BLaER1 treated with 17β-estradiol and CSF1 and Interleukin-3, amounts not matched to agents 10 nM and 100 nM (cell line): ENCODE data around the gene MAML2.
A peak's percentile ranks its signal among the peaks of the same experiment; 100 is the strongest.

Experiments used
- H3K27ac ChIP-seq, 11 experiments: shearing (Covaris generic); formaldehyde crosslinking; 2 replicates each; pipeline ENCODE4 v1.8.1; 2022
- H3K27me3 ChIP-seq, 11 experiments: shearing (Covaris generic); formaldehyde crosslinking; 2 replicates each; pipeline ENCODE4 v1.8.1; 2022
- H3K36me3 ChIP-seq, 11 experiments: shearing (Covaris generic); formaldehyde crosslinking; 2 replicates each; pipeline ENCODE4 v1.8.1; 2022
- H3K4me1 ChIP-seq, 10 experiments: shearing (Covaris generic); formaldehyde crosslinking; 2 replicates each; pipeline ENCODE4 v1.8.1; 2022
- H3K4me2 ChIP-seq, 11 experiments: shearing (Covaris generic); formaldehyde crosslinking; 2 replicates each; pipeline ENCODE4 v1.8.1; 2022
- H3K4me3 ChIP-seq, 10 experiments: shearing (Covaris generic); formaldehyde crosslinking; 2 replicates each; pipeline ENCODE4 v1.8.1; 2022
- H3K9ac ChIP-seq, 11 experiments: shearing (Covaris generic); formaldehyde crosslinking; 2 replicates each; pipeline ENCODE4 v1.8.1; 2022
- H3K9me3 ChIP-seq, 11 experiments: shearing (Covaris generic); formaldehyde crosslinking; replicated peaks in 1 of 11; 2 replicates each; pipeline ENCODE4 v1.8.1; 2022
- H4K20me1 ChIP-seq, 11 experiments: shearing (Covaris generic); formaldehyde crosslinking; 2 replicates each; pipeline ENCODE4 v1.8.1; 2022
- Cebpa-rat ChIP-seq, 11 experiments: shearing (Covaris generic); IDR thresholded peaks; 2 replicates each; pipeline ENCODE4 v1.8.1; 2022

Gene MAML2

GRCh38 chr11:96037405-96037949 is 305.5 kb downstream of the MAML2 start:
- no peak overlapping the region for H3K4me3 ChIP-seq
- H3K9ac ChIP-seq = no peak overlapping the region
- no peaks in the 10 kb centered on the region for H3K9me3 ChIP-seq
- H3K4me1 ChIP-seq = peaks cover 0 to 32% (median 0%) of the 10 kb centered on the region in 10 experiments; a peak in 4 of 20 replicates
- no peak overlapping the region for H3K27ac ChIP-seq
- no peak for TF ChIP-seq Cebpa-rat (IDR thresholded peaks at IDR 0.05)
- peaks cover 0 to 53% (median 0%) of the 10 kb centered on the region in 11 experiments; a peak in 4 of 22 replicates for H4K20me1 ChIP-seq
- H3K4me2 ChIP-seq = no peak overlapping the region; a peak in 1 of 22 replicates
- no peaks in the 10 kb centered on the region for H3K27me3 ChIP-seq
- peaks cover 0 to 64% (median 0%) of the 10 kb centered on the region in 11 experiments; a peak in 6 of 22 replicates for H3K36me3 ChIP-seq

GRCh38 chr11:96036863-96037262 is 306.1 kb downstream of the MAML2 start:
- no peaks in the 10 kb centered on the region for H3K27me3 ChIP-seq
- H3K9ac ChIP-seq = no peak overlapping the region
- H3K27ac ChIP-seq = no peak overlapping the region; a peak in 1 of 22 replicates
- peaks cover 0 to 53% (median 0%) of the 10 kb centered on the region in 11 experiments; a peak in 4 of 22 replicates for H4K20me1 ChIP-seq
- no peak overlapping the region for H3K4me3 ChIP-seq
- no peak for TF ChIP-seq Cebpa-rat (IDR thresholded peaks at IDR 0.05)
- no peaks in the 10 kb centered on the region for H3K9me3 ChIP-seq
- H3K36me3 ChIP-seq = peaks cover 0 to 66% (median 0%) of the 10 kb centered on the region in 11 experiments; a peak in 6 of 22 replicates
- peak overlapping the region in 2 of 11 experiments; percentile 54 to 72; a peak in 2 of 22 replicates for H3K4me2 ChIP-seq
- peaks cover 0 to 32% (median 0%) of the 10 kb centered on the region in 10 experiments; a peak in 4 of 20 replicates for H3K4me1 ChIP-seq

- Histone ChIP-seq H4K20me1 (peaks cover 0 to 60% (median 0%) of the 10 kb centered on the region in 11 experiments; a peak in 3 of 22 replicates), H3K9me3 (no peaks in the 10 kb centered on the region), H3K36me3 (peaks cover 0 to 67% (median 0%) of the 10 kb centered on the region in 11 experiments; a peak in 6 of 22 replicates), H3K4me1 (peaks cover 0 to 32% (median 0%) of the 10 kb centered on the region in 10 experiments; a peak in 4 of 20 replicates), H3K9ac (no peak overlapping the region), H3K4me2 (peak overlapping the region in 2 of 11 experiments; percentile 54 to 72; a peak in 4 of 22 replicates), H3K27me3 (no peaks in the 10 kb centered on the region), H3K27ac (peak overlapping the region in 2 of 11 experiments; percentile 57 to 65; a peak in 3 of 22 replicates), H3K4me3 (no peak overlapping the region)
- TF ChIP-seq Cebpa-rat (IDR thresholded peaks at IDR 0.05) = no peak
These were observed 307.3 kb downstream of the MAML2 start for GRCh38 chr11:96035740-96036078.

GRCh38 chr11:96035031-96035739 is 307.8 kb downstream of the MAML2 start:
- no peak overlapping the region for H3K9ac ChIP-seq
- no peaks in the 10 kb centered on the region for H3K9me3 ChIP-seq
- peak overlapping the region in 2 of 11 experiments; percentile 54 to 72; a peak in 4 of 22 replicates for H3K4me2 ChIP-seq
- peak overlapping the region in 2 of 11 experiments; percentile 57 to 65; a peak in 3 of 22 replicates for H3K27ac ChIP-seq
- peaks cover 0 to 32% (median 0%) of the 10 kb centered on the region in 10 experiments; a peak in 4 of 20 replicates for H3K4me1 ChIP-seq
- H4K20me1 ChIP-seq = peaks cover 0 to 64% (median 0%) of the 10 kb centered on the region in 11 experiments; a peak in 3 of 22 replicates
- H3K36me3 ChIP-seq = peaks cover 0 to 71% (median 0%) of the 10 kb centered on the region in 11 experiments; a peak in 6 of 22 replicates
- no peak overlapping the region for H3K4me3 ChIP-seq
- TF ChIP-seq Cebpa-rat (IDR thresholded peaks at IDR 0.05) = no peak
- H3K27me3 ChIP-seq = no peaks in the 10 kb centered on the region

GRCh38 chr11:96033599-96033998 is 309.4 kb downstream of the MAML2 start:
- Histone ChIP-seq H3K4me3 (no peak overlapping the region), H3K4me2 (no peak overlapping the region), H3K27me3 (no peaks in the 10 kb centered on the region), H3K4me1 (peaks cover 0 to 32% (median 0%) of the 10 kb centered on the region in 10 experiments; a peak in 4 of 20 replicates), H3K36me3 (peaks cover 0 to 81% (median 0%) of the 10 kb centered on the region in 11 experiments; a peak in 6 of 22 replicates), H3K27ac (no peak overlapping the region), H3K9me3 (no peaks in the 10 kb centered on the region), H3K9ac (no peak overlapping the region), H4K20me1 (peaks cover 0 to 65% (median 0%) of the 10 kb centered on the region in 11 experiments; a peak in 4 of 22 replicates)
- no peak for TF ChIP-seq Cebpa-rat (IDR thresholded peaks at IDR 0.05)

- no peak overlapping the region for H3K4me2 ChIP-seq
- no peak overlapping the region for H3K4me3 ChIP-seq
- H3K27me3 ChIP-seq = no peaks in the 10 kb centered on the region
- H4K20me1 ChIP-seq = peaks cover 0 to 66% (median 0%) of the 10 kb centered on the region in 11 experiments; a peak in 4 of 22 replicates
- peaks cover 0 to 32% (median 0%) of the 10 kb centered on the region in 10 experiments; a peak in 4 of 20 replicates for H3K4me1 ChIP-seq
- H3K36me3 ChIP-seq = peaks cover 0 to 80% (median 0%) of the 10 kb centered on the region in 11 experiments; a peak in 6 of 22 replicates
- no peak overlapping the region for H3K9ac ChIP-seq
- no peaks in the 10 kb centered on the region for H3K9me3 ChIP-seq
- H3K27ac ChIP-seq = no peak overlapping the region
- TF ChIP-seq Cebpa-rat (IDR thresholded peaks at IDR 0.05) = no peak
These were observed 309.9 kb downstream of the MAML2 start for GRCh38 chr11:96033095-96033494.

- Histone ChIP-seq H3K4me1 (no peaks in the 10 kb centered on the region), H3K4me3 (no peak overlapping the region), H3K9me3 (no peaks in the 10 kb centered on the region), H3K4me2 (no peak overlapping the region), H3K9ac (no peak overlapping the region), H3K27me3 (no peaks in the 10 kb centered on the region), H3K36me3 (peaks cover 0 to 92% (median 0%) of the 10 kb centered on the region in 11 experiments; a peak in 6 of 22 replicates), H4K20me1 (peaks cover 0 to 74% (median 0%) of the 10 kb centered on the region in 11 experiments; a peak in 5 of 22 replicates), H3K27ac (no peak overlapping the region)
- no peak for TF ChIP-seq Cebpa-rat (IDR thresholded peaks at IDR 0.05)
These were observed 314.2 kb downstream of the MAML2 start for GRCh38 chr11:96028746-96029145.

GRCh38 chr11:96027021-96027420 is 316.0 kb downstream of the MAML2 start:
- Histone ChIP-seq H3K4me2 (no peak overlapping the region), H4K20me1 (peaks cover 0 to 91% (median 0%) of the 10 kb centered on the region in 11 experiments; a peak in 6 of 22 replicates), H3K4me1 (no peaks in the 10 kb centered on the region), H3K27ac (no peak overlapping the region), H3K9me3 (no peaks in the 10 kb centered on the region), H3K9ac (no peak overlapping the region), H3K36me3 (peaks cover 0 to 92% (median 0%) of the 10 kb centered on the region in 11 experiments; a peak in 5 of 22 replicates), H3K27me3 (no peaks in the 10 kb centered on the region), H3K4me3 (no peak overlapping the region)
- no peak for TF ChIP-seq Cebpa-rat (IDR thresholded peaks at IDR 0.05)

- peaks cover 0 to 92% (median 0%) of the 10 kb centered on the region in 11 experiments; a peak in 6 of 22 replicates for H3K36me3 ChIP-seq
- H3K27me3 ChIP-seq = no peaks in the 10 kb centered on the region
- H3K4me3 ChIP-seq = no peak overlapping the region
- no peak overlapping the region for H3K27ac ChIP-seq
- H3K9me3 ChIP-seq = no peaks in the 10 kb centered on the region
- H4K20me1 ChIP-seq = peaks cover 0 to 97% (median 0%) of the 10 kb centered on the region in 11 experiments; a peak in 6 of 22 replicates
- no peaks in the 10 kb centered on the region for H3K4me1 ChIP-seq
- no peak overlapping the region for H3K4me2 ChIP-seq
- TF ChIP-seq Cebpa-rat (IDR thresholded peaks at IDR 0.05) = no peak
- no peak overlapping the region for H3K9ac ChIP-seq
These were observed 316.7 kb downstream of the MAML2 start for GRCh38 chr11:96026310-96026709.
